ENCODE data around the gene DOCK4. TPM values are rescaled to one million over a fixed set of nuclear protein-coding genes. Genes with fewer than 3 reads are reported as not detected.

DOCK4 gene
- total RNA-seq, 2 experiments from 2014 or later, result 0.35 to 0.50 TPM

- ChIA-PET CTCF (no interaction called here), POLR2A (no interaction called here)
- H3K27me3 Mint-ChIP-seq, result peaks cover 36% of the 10 kb centered on the region
- no peaks in the 10 kb centered on the region for H3K4me1 Mint-ChIP-seq
- no peaks in the 10 kb centered on the region for H3K9me3 Mint-ChIP-seq
- no peak overlapping the region for H3K4me3 Mint-ChIP-seq
- no peak for DNase-seq
- no peaks in the 10 kb centered on the region for H3K36me3 Mint-ChIP-seq (ENCODE audit: low read depth)
- no peak overlapping the region for H3K27ac Mint-ChIP-seq
These were observed 13.7 kb downstream of the DOCK4 start for GRCh38 chr7:112192236-112193154.

- no peaks in the 10 kb centered on the region for H3K36me3 Mint-ChIP-seq (ENCODE audit: low read depth)
- H3K27ac Mint-ChIP-seq, result no peak overlapping the region
- ChIA-PET POLR2A (no interaction called here), CTCF (no interaction called here)
- DNase-seq, result no peak
- H3K27me3 Mint-ChIP-seq, result peaks cover 30% of the 10 kb centered on the region
- no peak overlapping the region for H3K4me3 Mint-ChIP-seq
- H3K9me3 Mint-ChIP-seq, result no peaks in the 10 kb centered on the region
- H3K4me1 Mint-ChIP-seq, result no peaks in the 10 kb centered on the region
These were observed 16.1 kb downstream of the DOCK4 start for GRCh38 chr7:112190120-112190519.

- DNase-seq, result no peak
- no peak overlapping the region for H3K4me3 Mint-ChIP-seq
- H3K4me1 Mint-ChIP-seq, result no peaks in the 10 kb centered on the region
- H3K36me3 Mint-ChIP-seq (ENCODE audit: low read depth), result no peaks in the 10 kb centered on the region
- no peaks in the 10 kb centered on the region for H3K9me3 Mint-ChIP-seq
- peaks cover 31% of the 10 kb centered on the region for H3K27me3 Mint-ChIP-seq
- ChIA-PET CTCF (no interaction called here), POLR2A (no interaction called here)
- no peak overlapping the region for H3K27ac Mint-ChIP-seq
These were observed 16.5 kb downstream of the DOCK4 start for GRCh38 chr7:112189691-112190090.

DNA sequence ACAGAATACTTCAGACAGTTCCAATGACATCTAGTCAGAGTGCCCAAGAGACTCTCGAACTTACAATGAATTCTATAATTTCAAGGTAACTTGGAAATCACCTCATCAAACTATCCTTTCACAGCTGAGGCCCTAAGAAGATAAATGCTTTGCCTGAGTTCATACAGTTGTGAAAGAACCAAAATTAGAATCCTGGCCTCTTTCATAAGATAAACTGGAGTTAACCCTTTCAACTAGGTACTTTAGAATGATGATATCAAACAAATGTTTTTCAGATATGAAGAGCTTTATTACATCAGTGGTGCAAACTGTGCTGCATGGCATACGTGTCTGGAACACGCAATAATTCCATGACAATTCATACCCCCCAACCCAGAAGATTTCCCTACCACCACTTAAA, 17.9 kb downstream of the DOCK4 start:
- no peaks in the 10 kb centered on the region for H3K36me3 Mint-ChIP-seq (ENCODE audit: low read depth)
- CTCF ChIA-PET, result interaction anchor here (1.2 kb wide), 1 partner anchor 56 kb away, joined by 3 read pairs; no protein-coding TSS in a partner anchor

GRCh38 chr7:112186300-112186699, 19.9 kb downstream of the DOCK4 start:
- no peak for DNase-seq
- H3K27ac Mint-ChIP-seq, result no peak overlapping the region
- H3K36me3 Mint-ChIP-seq (ENCODE audit: low read depth), result no peaks in the 10 kb centered on the region
- no peak overlapping the region for H3K4me3 Mint-ChIP-seq
- H3K4me1 Mint-ChIP-seq, result no peaks in the 10 kb centered on the region
- H3K27me3 Mint-ChIP-seq, result peaks cover 21% of the 10 kb centered on the region
- CTCF ChIA-PET, result no interaction called here
- H3K9me3 Mint-ChIP-seq, result no peaks in the 10 kb centered on the region
- POLR2A ChIA-PET, result no interaction called here

More for the DNA sequence above, 17.9 kb downstream of the DOCK4 start:
- POLR2A ChIA-PET, result interaction anchor here (0.5 to 0.6 kb wide), 2 partner anchors 112 to 280 kb away, joined by 3 to 4 read pairs; no protein-coding TSS in a partner anchor
- peaks cover 27% of the 10 kb centered on the region for H3K27me3 Mint-ChIP-seq
- H3K9me3 Mint-ChIP-seq, result no peaks in the 10 kb centered on the region
- H3K4me3 Mint-ChIP-seq, result no peak overlapping the region
- no peak for DNase-seq
- no peak overlapping the region for H3K27ac Mint-ChIP-seq
- H3K4me1 Mint-ChIP-seq, result no peaks in the 10 kb centered on the region

- H3K4me3 Mint-ChIP-seq, result no peak overlapping the region
- ChIA-PET POLR2A (no interaction called here), CTCF (no interaction called here)
- H3K36me3 Mint-ChIP-seq (ENCODE audit: low read depth), result no peaks in the 10 kb centered on the region
- no peaks in the 10 kb centered on the region for H3K9me3 Mint-ChIP-seq
- no peaks in the 10 kb centered on the region for H3K4me1 Mint-ChIP-seq
- H3K27me3 Mint-ChIP-seq, result peaks cover 21% of the 10 kb centered on the region
- no peak overlapping the region for H3K27ac Mint-ChIP-seq
- DNase-seq, result no peak
These were observed 21.0 kb downstream of the DOCK4 start for GRCh38 chr7:112185005-112185834.

- Mint-ChIP-seq H3K27me3 (peaks cover 16% of the 10 kb centered on the region), H3K9me3 (no peaks in the 10 kb centered on the region), H3K4me1 (no peaks in the 10 kb centered on the region), H3K4me3 (no peak overlapping the region), H3K27ac (no peak overlapping the region), H3K36me3 (ENCODE audit: low read depth) (no peaks in the 10 kb centered on the region)
- CTCF ChIA-PET, result no interaction called here
- DNase-seq, result no peak
- POLR2A ChIA-PET, result no interaction called here
These were observed 21.7 kb downstream of the DOCK4 start for GRCh38 chr7:112184455-112184854.

- CTCF ChIA-PET, result no interaction called here
- Mint-ChIP-seq H3K4me3 (no peak overlapping the region), H3K27ac (no peak overlapping the region), H3K4me1 (no peaks in the 10 kb centered on the region), H3K27me3 (peaks cover 15% of the 10 kb centered on the region), H3K36me3 (ENCODE audit: low read depth) (no peaks in the 10 kb centered on the region), H3K9me3 (no peaks in the 10 kb centered on the region)
- POLR2A ChIA-PET, result no interaction called here
- DNase-seq, result no peak
These were observed 22.9 kb downstream of the DOCK4 start for GRCh38 chr7:112183266-112183665.

DNA sequence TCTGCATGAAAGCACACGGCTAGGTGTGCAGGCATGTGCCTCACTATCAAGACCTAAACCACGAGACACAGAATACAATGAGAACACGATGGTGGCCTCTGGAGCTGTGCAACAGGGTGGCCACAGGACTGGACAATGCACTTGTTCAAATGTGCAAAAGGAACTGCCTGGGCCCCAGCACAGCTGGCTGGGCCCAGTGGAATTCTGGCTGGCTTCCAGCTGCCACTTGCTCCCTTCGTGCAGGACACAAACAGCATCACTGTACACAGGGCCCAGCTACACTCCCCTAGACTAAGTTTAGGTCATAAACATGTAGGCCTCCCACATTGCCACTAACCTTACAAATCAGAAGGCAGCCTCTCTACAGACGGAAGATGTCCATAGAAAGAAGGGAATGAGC, 23.4 kb downstream of the DOCK4 start:
- Mint-ChIP-seq H3K4me1 (no peaks in the 10 kb centered on the region), H3K27ac (no peak overlapping the region), H3K9me3 (no peaks in the 10 kb centered on the region), H3K4me3 (no peak overlapping the region), H3K27me3 (peaks cover 17% of the 10 kb centered on the region), H3K36me3 (ENCODE audit: low read depth) (no peaks in the 10 kb centered on the region)
- DNase-seq, result no peak
- POLR2A ChIA-PET, result no interaction called here
- CTCF ChIA-PET, result no interaction called here

DNA sequence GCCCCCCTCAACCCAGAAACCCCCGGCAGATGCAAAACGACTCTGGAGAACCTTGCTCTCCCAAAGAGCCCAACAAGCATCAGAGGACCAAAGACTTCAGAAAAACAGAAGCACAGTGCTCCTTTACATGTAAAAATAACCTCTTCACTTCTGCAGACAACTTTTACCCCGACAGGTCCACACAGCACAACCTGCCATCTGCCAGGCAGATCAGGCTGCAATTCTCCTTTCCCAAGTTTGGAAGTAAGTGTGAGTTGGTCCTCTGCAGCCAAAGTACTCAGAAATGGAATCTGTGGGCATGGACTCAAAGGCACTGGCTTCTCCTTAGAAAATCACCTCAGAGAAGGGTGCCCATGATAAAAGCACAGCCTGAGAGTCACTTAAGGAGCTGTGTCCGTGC, 26.0 kb downstream of the DOCK4 start:
- H3K9me3 Mint-ChIP-seq, result no peaks in the 10 kb centered on the region
- H3K4me3 Mint-ChIP-seq, result no peak overlapping the region
- H3K27me3 Mint-ChIP-seq, result peaks cover 21% of the 10 kb centered on the region
- no peak overlapping the region for H3K27ac Mint-ChIP-seq
- no peak for DNase-seq
- H3K4me1 Mint-ChIP-seq, result no peaks in the 10 kb centered on the region
- no peaks in the 10 kb centered on the region for H3K36me3 Mint-ChIP-seq (ENCODE audit: low read depth)
- ChIA-PET POLR2A (no interaction called here), CTCF (no interaction called here)

DNA sequence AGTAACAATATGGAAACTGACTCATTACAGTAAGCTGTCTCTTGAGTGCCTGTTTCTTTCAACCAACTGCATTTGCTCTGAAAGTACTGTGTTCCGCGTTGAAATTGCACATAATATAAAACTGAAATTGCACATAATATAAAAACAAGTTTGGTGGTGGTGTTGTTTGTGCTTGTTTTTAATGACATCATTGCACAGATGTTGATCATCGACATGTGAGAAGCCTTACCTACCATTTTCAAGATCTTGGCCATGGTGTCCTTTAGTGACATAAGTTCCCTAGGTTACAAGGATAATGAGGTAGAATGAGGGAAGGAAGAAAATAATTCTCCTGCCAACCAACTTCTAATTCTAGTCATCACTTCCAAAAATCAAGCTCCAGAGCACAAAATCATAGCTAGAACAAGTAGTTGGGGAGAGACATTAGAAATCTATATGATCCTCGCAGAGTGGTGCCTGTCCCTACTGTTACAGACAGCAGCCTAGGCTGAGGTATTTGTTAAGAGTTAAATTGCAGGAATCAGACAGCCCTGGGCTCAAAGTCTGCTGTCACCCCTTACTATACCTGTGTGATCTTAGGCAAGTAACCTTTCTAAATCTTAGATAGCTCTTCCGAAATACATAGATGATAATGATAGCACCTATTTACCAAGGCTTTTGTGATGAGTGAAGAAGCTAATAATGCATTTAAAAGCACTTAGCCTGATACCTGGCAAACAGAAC, 29.3 kb downstream of the DOCK4 start:
- POLR2A ChIA-PET, result no interaction called here
- CTCF ChIA-PET, result no interaction called here
- Mint-ChIP-seq H3K27me3 (peaks cover 23% of the 10 kb centered on the region), H3K27ac (no peak overlapping the region), H3K36me3 (ENCODE audit: low read depth) (no peaks in the 10 kb centered on the region), H3K4me1 (no peaks in the 10 kb centered on the region), H3K9me3 (no peaks in the 10 kb centered on the region), H3K4me3 (no peak overlapping the region)
- no peak for DNase-seq

GRCh38 chr7:112176241-112176640, 30.0 kb downstream of the DOCK4 start:
- Mint-ChIP-seq H3K27ac (no peak overlapping the region), H3K4me3 (no peak overlapping the region), H3K9me3 (no peaks in the 10 kb centered on the region), H3K4me1 (no peaks in the 10 kb centered on the region), H3K27me3 (peaks cover 23% of the 10 kb centered on the region), H3K36me3 (ENCODE audit: low read depth) (no peaks in the 10 kb centered on the region)
- ChIA-PET POLR2A (no interaction called here), CTCF (no interaction called here)
- no peak for DNase-seq

GRCh38 chr7:112174192-112174591, 32.0 kb downstream of the DOCK4 start:
- peaks cover 27% of the 10 kb centered on the region for H3K27me3 Mint-ChIP-seq
- ChIA-PET POLR2A (no interaction called here), CTCF (no interaction called here)
- no peak for DNase-seq
- H3K4me3 Mint-ChIP-seq, result no peak overlapping the region
- H3K36me3 Mint-ChIP-seq (ENCODE audit: low read depth), result no peaks in the 10 kb centered on the region
- H3K4me1 Mint-ChIP-seq, result no peaks in the 10 kb centered on the region
- no peaks in the 10 kb centered on the region for H3K9me3 Mint-ChIP-seq
- no peak overlapping the region for H3K27ac Mint-ChIP-seq

Data from activated CD4-positive, alpha-beta memory T cell treated with anti-CD3 and anti-CD28 coated beads, Interleukin-2, amount 10 ng/mL, durations not matched to agents 7 days and 5 days (primary cell).